Tibial nerve (tissue), 4 donors: ENCODE measurements around the gene ABHD15.

Source experiments
- EP300 ChIP-seq, 2 donors: sonication (generic); formaldehyde crosslinking; IDR thresholded peaks; one replicate each; pipeline ENCODE4 v1.6.1; 2017; ENCODE audit warnings: antibody characterized with exemption in 2 of 2, mild to moderate bottlenecking in 1 of 2
- TF ChIP-seq, protein P1 (sequence below), 5 experiments: fragments of 200-600 bp in 3 of 5; fragments of 450-650 bp in 2 of 5; sonication (generic) in 3 of 5; IDR thresholded peaks; one replicate each; pipeline ENCODE4 v1.5.1; 2016 to 2019; ENCODE audit warnings: antibody characterized with exemption in 5 of 5, mild to moderate bottlenecking in 3 of 5, moderate library complexity in 2 of 5

DNA sequence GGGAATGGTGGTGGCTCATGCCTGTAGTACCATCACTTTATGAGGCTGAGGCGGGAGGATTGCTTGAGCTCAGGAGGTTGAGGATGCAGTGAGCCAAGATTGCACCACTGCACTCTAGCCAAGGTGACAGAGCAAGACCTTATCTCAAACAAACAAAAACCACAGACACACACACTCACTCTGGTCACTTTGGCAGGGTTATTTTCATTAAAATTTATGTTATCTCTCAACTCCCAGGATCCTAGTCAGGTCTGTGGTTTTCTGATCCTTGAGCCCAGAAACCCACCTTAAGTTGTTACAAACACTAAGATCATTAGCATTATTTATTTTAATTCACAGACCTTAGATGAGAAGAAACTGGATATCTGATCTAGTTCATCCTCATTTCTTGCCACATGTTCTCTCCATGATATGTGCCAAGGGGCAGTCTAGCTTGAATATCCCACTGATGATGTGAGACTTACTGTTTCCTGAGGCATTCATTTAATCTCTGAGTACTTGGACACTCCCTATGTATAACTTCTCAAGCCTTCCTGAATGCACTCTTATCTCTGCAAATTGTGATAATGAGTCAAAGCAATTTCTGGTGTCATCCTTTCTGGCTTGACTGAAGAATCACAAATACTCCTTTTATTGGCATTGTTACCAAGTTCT is 9.6 kb downstream of the ABHD15 start:
- TF ChIP-seq, protein P1, sequence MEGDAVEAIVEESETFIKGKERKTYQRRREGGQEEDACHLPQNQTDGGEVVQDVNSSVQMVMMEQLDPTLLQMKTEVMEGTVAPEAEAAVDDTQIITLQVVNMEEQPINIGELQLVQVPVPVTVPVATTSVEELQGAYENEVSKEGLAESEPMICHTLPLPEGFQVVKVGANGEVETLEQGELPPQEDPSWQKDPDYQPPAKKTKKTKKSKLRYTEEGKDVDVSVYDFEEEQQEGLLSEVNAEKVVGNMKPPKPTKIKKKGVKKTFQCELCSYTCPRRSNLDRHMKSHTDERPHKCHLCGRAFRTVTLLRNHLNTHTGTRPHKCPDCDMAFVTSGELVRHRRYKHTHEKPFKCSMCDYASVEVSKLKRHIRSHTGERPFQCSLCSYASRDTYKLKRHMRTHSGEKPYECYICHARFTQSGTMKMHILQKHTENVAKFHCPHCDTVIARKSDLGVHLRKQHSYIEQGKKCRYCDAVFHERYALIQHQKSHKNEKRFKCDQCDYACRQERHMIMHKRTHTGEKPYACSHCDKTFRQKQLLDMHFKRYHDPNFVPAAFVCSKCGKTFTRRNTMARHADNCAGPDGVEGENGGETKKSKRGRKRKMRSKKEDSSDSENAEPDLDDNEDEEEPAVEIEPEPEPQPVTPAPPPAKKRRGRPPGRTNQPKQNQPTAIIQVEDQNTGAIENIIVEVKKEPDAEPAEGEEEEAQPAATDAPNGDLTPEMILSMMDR (IDR thresholded peaks at IDR 0.05): no peak
- TF ChIP-seq EP300 (IDR thresholded peaks at IDR 0.05): no peak
